Measurements from ENCODE around the gene PLEKHM1.

DNA sequence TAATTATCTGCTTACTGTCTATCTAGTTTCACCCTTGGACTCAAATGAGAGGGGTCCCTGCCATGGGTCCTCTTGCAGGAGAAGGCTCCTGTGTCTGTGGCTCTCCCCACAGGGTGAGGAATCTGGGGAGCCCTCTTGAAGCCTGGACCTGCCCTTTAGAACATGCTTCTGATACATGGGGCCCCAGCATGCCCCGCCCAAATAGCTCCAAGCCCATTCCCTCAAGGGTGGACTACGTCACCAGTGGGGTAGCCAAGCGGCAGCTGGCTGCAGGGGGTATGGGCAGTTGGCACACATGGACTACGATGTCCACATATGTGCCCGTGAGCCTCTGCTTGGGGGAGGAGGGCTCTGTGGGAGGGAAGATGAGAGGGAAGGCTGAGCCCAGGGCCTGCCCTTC lies 97.1 kb downstream of the PLEKHM1 start:
- TF ChIP-seq, protein P1, sequence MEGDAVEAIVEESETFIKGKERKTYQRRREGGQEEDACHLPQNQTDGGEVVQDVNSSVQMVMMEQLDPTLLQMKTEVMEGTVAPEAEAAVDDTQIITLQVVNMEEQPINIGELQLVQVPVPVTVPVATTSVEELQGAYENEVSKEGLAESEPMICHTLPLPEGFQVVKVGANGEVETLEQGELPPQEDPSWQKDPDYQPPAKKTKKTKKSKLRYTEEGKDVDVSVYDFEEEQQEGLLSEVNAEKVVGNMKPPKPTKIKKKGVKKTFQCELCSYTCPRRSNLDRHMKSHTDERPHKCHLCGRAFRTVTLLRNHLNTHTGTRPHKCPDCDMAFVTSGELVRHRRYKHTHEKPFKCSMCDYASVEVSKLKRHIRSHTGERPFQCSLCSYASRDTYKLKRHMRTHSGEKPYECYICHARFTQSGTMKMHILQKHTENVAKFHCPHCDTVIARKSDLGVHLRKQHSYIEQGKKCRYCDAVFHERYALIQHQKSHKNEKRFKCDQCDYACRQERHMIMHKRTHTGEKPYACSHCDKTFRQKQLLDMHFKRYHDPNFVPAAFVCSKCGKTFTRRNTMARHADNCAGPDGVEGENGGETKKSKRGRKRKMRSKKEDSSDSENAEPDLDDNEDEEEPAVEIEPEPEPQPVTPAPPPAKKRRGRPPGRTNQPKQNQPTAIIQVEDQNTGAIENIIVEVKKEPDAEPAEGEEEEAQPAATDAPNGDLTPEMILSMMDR (IDR thresholded peaks at IDR 0.05; ENCODE audit: low read depth, low read length) = no peak
- TF ChIP-seq MYC (IDR thresholded peaks at IDR 0.05; ENCODE audit: low read depth, low read length) (no peak), POLR2A (IDR thresholded peaks at IDR 0.05; ENCODE audit: extremely low read depth, insufficient read length) (no peak)
- TF ChIP-seq, protein P2, sequence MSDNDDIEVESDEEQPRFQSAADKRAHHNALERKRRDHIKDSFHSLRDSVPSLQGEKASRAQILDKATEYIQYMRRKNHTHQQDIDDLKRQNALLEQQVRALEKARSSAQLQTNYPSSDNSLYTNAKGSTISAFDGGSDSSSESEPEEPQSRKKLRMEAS (IDR thresholded peaks at IDR 0.05; ENCODE audit: low read depth, low read length) = no peak
